Stimulated activated CD8-positive, alpha-beta memory T cell treated with anti-CD3 and anti-CD28 coated beads, Interleukin-7, amount 100 ng/mL, for 24 hours (primary cell): ENCODE results near the gene TBPL2.
"Not testable (repeated sequence)": the region's sequence is repeated elsewhere in the genome, so short reads cannot be mapped to it uniquely, and the experiment has no call there.

Experiments
- DNase-seq: peaks from one replicate; pipeline ENCODE4 v3.0.0-alpha.2; 2020; ENCODE audit warnings: low read depth

The TBPL2 gene

GRCh38 chr14:55440385-55440784 is at the start of gene TBPL2:
TSS of gene TBPL2 (minus strand) at chr14:55440616. CDS start at chr14:55440449, 167 bp downstream.
- no peak for DNase-seq

- no peak for DNase-seq
These were observed 47.8 kb upstream of the TBPL2 start for GRCh38 chr14:55488204-55488603.

- DNase-seq: no peak
These were observed 42.7 kb upstream of the TBPL2 start for GRCh38 chr14:55482936-55483605.

- no peak for DNase-seq
These were observed 41.4 kb upstream of the TBPL2 start for GRCh38 chr14:55481769-55482168.

- DNase-seq: no peak
These were observed 37.3 kb upstream of the TBPL2 start for GRCh38 chr14:55477680-55478079.

- not testable (repeated sequence) for DNase-seq
These were observed 36.0 kb upstream of the TBPL2 start for GRCh38 chr14:55476448-55476847.

- no peak for DNase-seq
These were observed 33.4 kb upstream of the TBPL2 start for GRCh38 chr14:55473786-55474185.

- no peak for DNase-seq
These were observed 29.6 kb upstream of the TBPL2 start for GRCh38 chr14:55470025-55470424.

- no peak for DNase-seq
These were observed 26.9 kb upstream of the TBPL2 start for GRCh38 chr14:55467307-55467706.

- no peak for DNase-seq
These were observed 18.5 kb upstream of the TBPL2 start for GRCh38 chr14:55458800-55459515.

- DNase-seq: no peak
These were observed 17.1 kb upstream of the TBPL2 start for GRCh38 chr14:55457496-55457895.

- not testable (repeated sequence) for DNase-seq
These were observed 16.0 kb upstream of the TBPL2 start for GRCh38 chr14:55456411-55456810.

GRCh38 chr14:55454264-55455002 is 14.0 kb upstream of the TBPL2 start:
- no peak for DNase-seq

GRCh38 chr14:55451950-55452349 is 11.5 kb upstream of the TBPL2 start:
- DNase-seq: no peak

GRCh38 chr14:55451398-55451797 is 11.0 kb upstream of the TBPL2 start:
- DNase-seq: no peak

- no peak for DNase-seq
These were observed 10.6 kb upstream of the TBPL2 start for GRCh38 chr14:55450987-55451386.

GRCh38 chr14:55450539-55450938 is 10.1 kb upstream of the TBPL2 start:
- no peak for DNase-seq

GRCh38 chr14:55450124-55450523 is 9.7 kb upstream of the TBPL2 start:
- DNase-seq: no peak

- no peak for DNase-seq
These were observed 8.7 kb upstream of the TBPL2 start for GRCh38 chr14:55449116-55449515.

- no peak for DNase-seq
These were observed 7.8 kb upstream of the TBPL2 start for GRCh38 chr14:55448141-55448614.

- no peak for DNase-seq
These were observed 6.4 kb upstream of the TBPL2 start for GRCh38 chr14:55446833-55447232.

GRCh38 chr14:55446127-55446736 is 5.8 kb upstream of the TBPL2 start:
- no peak for DNase-seq
